ENCODE data around the gene CCNQ.

DNA sequence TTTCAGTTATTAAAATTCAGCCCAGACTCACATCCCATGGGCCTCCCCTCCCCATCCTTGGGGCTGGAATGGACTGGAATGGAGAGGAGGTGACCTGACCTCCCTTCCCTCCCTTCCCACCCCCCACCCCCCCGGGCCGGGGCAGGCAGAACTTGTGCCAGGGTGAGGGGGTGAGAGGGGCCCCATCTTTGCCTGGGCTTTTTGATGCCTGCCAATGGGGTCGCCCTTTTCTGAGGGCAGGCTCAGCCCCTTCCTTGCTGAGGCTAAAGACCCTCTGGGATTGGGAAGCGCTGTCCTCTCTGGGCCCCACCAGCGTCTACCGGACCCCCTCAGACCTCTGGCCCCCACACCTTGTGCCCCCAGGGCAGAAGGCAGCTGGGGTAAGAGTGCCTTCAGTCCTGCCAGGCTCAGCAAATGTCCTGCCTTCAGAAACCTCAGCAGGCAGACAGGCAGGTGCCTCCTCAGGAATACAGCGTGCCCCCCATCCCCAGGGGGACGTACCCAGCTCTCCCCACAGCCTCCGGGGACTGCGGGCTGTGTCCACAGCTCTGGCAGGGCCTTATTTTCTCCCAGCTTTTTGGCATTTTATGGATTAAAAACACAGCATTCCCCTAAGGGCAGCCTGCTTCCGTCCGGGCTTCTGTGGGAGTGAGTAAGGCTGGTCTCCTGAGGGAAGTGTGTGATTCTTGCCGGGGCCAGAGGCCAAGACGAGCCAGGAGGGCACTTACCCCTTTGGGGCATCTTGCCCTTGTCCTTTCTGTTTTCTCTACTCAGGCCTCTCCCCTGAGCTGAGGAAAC lies 12.6 kb upstream of the CCNQ start:
- TF ChIP-seq, protein P1, sequence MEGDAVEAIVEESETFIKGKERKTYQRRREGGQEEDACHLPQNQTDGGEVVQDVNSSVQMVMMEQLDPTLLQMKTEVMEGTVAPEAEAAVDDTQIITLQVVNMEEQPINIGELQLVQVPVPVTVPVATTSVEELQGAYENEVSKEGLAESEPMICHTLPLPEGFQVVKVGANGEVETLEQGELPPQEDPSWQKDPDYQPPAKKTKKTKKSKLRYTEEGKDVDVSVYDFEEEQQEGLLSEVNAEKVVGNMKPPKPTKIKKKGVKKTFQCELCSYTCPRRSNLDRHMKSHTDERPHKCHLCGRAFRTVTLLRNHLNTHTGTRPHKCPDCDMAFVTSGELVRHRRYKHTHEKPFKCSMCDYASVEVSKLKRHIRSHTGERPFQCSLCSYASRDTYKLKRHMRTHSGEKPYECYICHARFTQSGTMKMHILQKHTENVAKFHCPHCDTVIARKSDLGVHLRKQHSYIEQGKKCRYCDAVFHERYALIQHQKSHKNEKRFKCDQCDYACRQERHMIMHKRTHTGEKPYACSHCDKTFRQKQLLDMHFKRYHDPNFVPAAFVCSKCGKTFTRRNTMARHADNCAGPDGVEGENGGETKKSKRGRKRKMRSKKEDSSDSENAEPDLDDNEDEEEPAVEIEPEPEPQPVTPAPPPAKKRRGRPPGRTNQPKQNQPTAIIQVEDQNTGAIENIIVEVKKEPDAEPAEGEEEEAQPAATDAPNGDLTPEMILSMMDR (IDR thresholded peaks at IDR 0.05; ENCODE audit: low read depth, low read length, missing input control), result no peak
- TF ChIP-seq NR2F2 (IDR thresholded peaks at IDR 0.05), result no peak
- TF ChIP-seq, protein P2, sequence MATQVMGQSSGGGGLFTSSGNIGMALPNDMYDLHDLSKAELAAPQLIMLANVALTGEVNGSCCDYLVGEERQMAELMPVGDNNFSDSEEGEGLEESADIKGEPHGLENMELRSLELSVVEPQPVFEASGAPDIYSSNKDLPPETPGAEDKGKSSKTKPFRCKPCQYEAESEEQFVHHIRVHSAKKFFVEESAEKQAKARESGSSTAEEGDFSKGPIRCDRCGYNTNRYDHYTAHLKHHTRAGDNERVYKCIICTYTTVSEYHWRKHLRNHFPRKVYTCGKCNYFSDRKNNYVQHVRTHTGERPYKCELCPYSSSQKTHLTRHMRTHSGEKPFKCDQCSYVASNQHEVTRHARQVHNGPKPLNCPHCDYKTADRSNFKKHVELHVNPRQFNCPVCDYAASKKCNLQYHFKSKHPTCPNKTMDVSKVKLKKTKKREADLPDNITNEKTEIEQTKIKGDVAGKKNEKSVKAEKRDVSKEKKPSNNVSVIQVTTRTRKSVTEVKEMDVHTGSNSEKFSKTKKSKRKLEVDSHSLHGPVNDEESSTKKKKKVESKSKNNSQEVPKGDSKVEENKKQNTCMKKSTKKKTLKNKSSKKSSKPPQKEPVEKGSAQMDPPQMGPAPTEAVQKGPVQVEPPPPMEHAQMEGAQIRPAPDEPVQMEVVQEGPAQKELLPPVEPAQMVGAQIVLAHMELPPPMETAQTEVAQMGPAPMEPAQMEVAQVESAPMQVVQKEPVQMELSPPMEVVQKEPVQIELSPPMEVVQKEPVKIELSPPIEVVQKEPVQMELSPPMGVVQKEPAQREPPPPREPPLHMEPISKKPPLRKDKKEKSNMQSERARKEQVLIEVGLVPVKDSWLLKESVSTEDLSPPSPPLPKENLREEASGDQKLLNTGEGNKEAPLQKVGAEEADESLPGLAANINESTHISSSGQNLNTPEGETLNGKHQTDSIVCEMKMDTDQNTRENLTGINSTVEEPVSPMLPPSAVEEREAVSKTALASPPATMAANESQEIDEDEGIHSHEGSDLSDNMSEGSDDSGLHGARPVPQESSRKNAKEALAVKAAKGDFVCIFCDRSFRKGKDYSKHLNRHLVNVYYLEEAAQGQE (IDR thresholded peaks at IDR 0.05), result no peak
- TF ChIP-seq GABPA (IDR thresholded peaks at IDR 0.05 in 1 of 2, conservative IDR thresholded peaks at IDR 0.05 in 1 of 2), result no peak
- TF ChIP-seq EGR1 (IDR thresholded peaks at IDR 0.05; ENCODE audit: low read depth in 2 of 2), result no peak
- TF ChIP-seq SP1 (IDR thresholded peaks at IDR 0.05), result no peak
- TF ChIP-seq YY1 (IDR thresholded peaks at IDR 0.05), result no peak
- TF ChIP-seq RXRA (IDR thresholded peaks at IDR 0.05), result no peak

All from liver (tissue), 3 donors.